ENCODE measurements around the gene FOXO6.

- no peak for TF ChIP-seq GATA3 (IDR thresholded peaks at IDR 0.05; ENCODE audit: low read depth, low read length)
- TF ChIP-seq GATA2 (IDR thresholded peaks at IDR 0.05; ENCODE audit: low read depth, low read length): no peak
Measured at GRCh38 chr1:41363591-41364320, 2.5 kb downstream of the FOXO6 start.

Measured in SH-SY5Y (cell line).